SK-N-SH (cell line): ENCODE results near the gene CETN2. TPM values are rescaled to one million over a fixed set of nuclear protein-coding genes. Genes with fewer than 3 reads are reported as not detected.

Experiments
- CTCF ChIA-PET: fragments of 300-600, 350-600 bp; formaldehyde crosslinking; extraction: SDS; loops from one replicate; lab custom pipeline; 2021; lab: Yijun Ruan, JAX
- POLR2A ChIA-PET: fragments of 350-600 bp; sonication (Branson Sonifier 250); formaldehyde crosslinking; extraction: SDS; loops from one replicate; lab custom pipeline; 2020; ENCODE audit warnings: antibody characterized with exemption, inconsistent platforms; lab: Yijun Ruan, JAX
- DNase-seq: peaks from one replicate; pipeline ENCODE4 v3.0.0; 2012
- H2AFZ ChIP-seq: fragments of 200-600 bp; sonication (generic); 2 replicates; pipeline ENCODE4 v1.8.1; 2016; ENCODE audit warnings: antibody characterized with exemption, mild to moderate bottlenecking, low read depth
- H3F3A ChIP-seq: fragments of 200-600 bp; sonication (generic); replicated peaks from 2 replicates; pipeline ENCODE3; 2016; ENCODE audit warnings: antibody characterized with exemption, mild to moderate bottlenecking; ENCODE audit not compliant: insufficient read depth
- H3K27ac ChIP-seq, 2 experiments: fragments of 200-500 bp in 1 of 2; fragments of 200-600 bp in 1 of 2; sonication (Bioruptor generic) in 1 of 2; sonication (generic), shearing (Covaris generic) in 1 of 2; 2 replicates each; pipeline versions ENCODE4 v1.5.1 to v1.6.1; 2014 to 2016; ENCODE audit warnings: low read depth in 2 of 2, inconsistent platforms in 1 of 2, low read length in 1 of 2, mild to moderate bottlenecking in 1 of 2, mixed read lengths in 1 of 2
- H3K27me3 ChIP-seq: fragments of 200-600 bp; sonication (generic), shearing (Covaris generic); 2 replicates; pipeline ENCODE4 v1.6.1; 2016; ENCODE audit warnings: mixed run types; ENCODE audit not compliant: insufficient read depth
- H3K36me3 ChIP-seq, 2 experiments: fragments of 200-500 bp in 1 of 2; fragments of 200-600 bp in 1 of 2; sonication (Bioruptor generic) in 1 of 2; sonication (generic) in 1 of 2; replicated peaks in 1 of 2; 2 replicates each; pipeline versions ENCODE3 to v1.5.1; 2014 to 2016; ENCODE audit warnings: low read length in 1 of 2, mild to moderate bottlenecking in 1 of 2; ENCODE audit not compliant: insufficient read depth in 2 of 2, control insufficient read depth in 1 of 2
- H3K4me1 ChIP-seq, 2 experiments: fragments of 200-500 bp in 1 of 2; fragments of 200-600 bp in 1 of 2; sonication (Bioruptor generic) in 1 of 2; sonication (generic), shearing (Covaris generic) in 1 of 2; 2 replicates each; pipeline versions ENCODE4 v1.5.1 to v1.6.1; 2014 to 2016; ENCODE audit warnings: low read depth in 1 of 2, low read length in 1 of 2, mixed run types in 1 of 2; ENCODE audit not compliant: insufficient read depth in 2 of 2, control insufficient read depth in 1 of 2
- H3K4me2 ChIP-seq: fragments of 200-600 bp; sonication (generic), shearing (Covaris generic); 2 replicates; pipeline ENCODE4 v1.6.1; 2017; ENCODE audit warnings: mixed run types
- H3K4me3 ChIP-seq, 2 experiments: fragments of 200-500 bp in 1 of 2; fragments of 200-600 bp in 1 of 2; sonication (Bioruptor generic) in 1 of 2; sonication (generic), shearing (Covaris generic) in 1 of 2; 2 replicates each; pipeline versions ENCODE4 v1.5.1 to v1.8.1; 2014 to 2016; ENCODE audit warnings: low read depth in 2 of 2, inconsistent platforms in 1 of 2, low read length in 1 of 2, mild to moderate bottlenecking in 1 of 2, mixed read lengths in 1 of 2, moderate library complexity in 1 of 2
- H3K79me2 ChIP-seq: fragments of 200-600 bp; sonication (generic); 2 replicates; pipeline ENCODE4 v1.8.1; 2017; ENCODE audit warnings: mild to moderate bottlenecking; ENCODE audit not compliant: insufficient read depth
- H3K9ac ChIP-seq: fragments of 200-600 bp; sonication (generic); 2 replicates; pipeline ENCODE4 v1.6.1; 2017; ENCODE audit warnings: mixed run types
- H3K9me2 ChIP-seq: fragments of 200-600 bp; sonication (generic); 2 replicates; pipeline ENCODE4 v1.6.1; 2017; ENCODE audit warnings: mixed run types
- H3K9me3 ChIP-seq: fragments of 200-600 bp; sonication (generic); 2 replicates; pipeline ENCODE4 v1.6.1; 2017; ENCODE audit warnings: mixed run types, mild to moderate bottlenecking, moderate library complexity
- H4K20me1 ChIP-seq: fragments of 200-600 bp; sonication (generic); 2 replicates; pipeline ENCODE4 v1.6.1; 2017; ENCODE audit warnings: mild to moderate bottlenecking, mixed run types; ENCODE audit not compliant: insufficient read depth
- CTCF ChIP-seq: fragments of 200-600 bp; sonication (generic); IDR thresholded peaks from 2 replicates; pipeline ENCODE4 v1.6.1; 2017; ENCODE audit warnings: antibody characterized with exemption, mild to moderate bottlenecking, moderate library complexity
- ELF1 ChIP-seq: IDR thresholded peaks from 2 replicates; pipeline ENCODE4 v1.4.0; 2012
- EZH2phosphoT487 ChIP-seq: fragments of 200-600 bp; sonication (generic); IDR thresholded peaks from 2 replicates; pipeline ENCODE4 v1.6.1; 2017; ENCODE audit warnings: low read depth, mixed run types, mild to moderate bottlenecking, antibody characterized with exemption, moderate library complexity, borderline replicate concordance
- FOSL2 ChIP-seq: IDR thresholded peaks from 2 replicates; pipeline ENCODE4 v1.4.0; 2012; ENCODE audit warnings: low read depth, mild to moderate bottlenecking, moderate library complexity, borderline replicate concordance
- FOXM1 ChIP-seq: IDR thresholded peaks from 2 replicates; pipeline ENCODE4 v1.4.0; 2012; ENCODE audit warnings: low read depth, mild to moderate bottlenecking
- GABPA ChIP-seq: IDR thresholded peaks from 2 replicates; pipeline ENCODE4 v1.4.0; 2012; ENCODE audit warnings: low read depth, mild to moderate bottlenecking
- MEF2A ChIP-seq: IDR thresholded peaks from 2 replicates; pipeline ENCODE4 v1.4.0; 2012; ENCODE audit warnings: low read depth, borderline replicate concordance
- MXI1 ChIP-seq: IDR thresholded peaks from 2 replicates; pipeline ENCODE4 v1.6.1; 2012; ENCODE audit warnings: mild to moderate bottlenecking, low read depth, low read length, improper control_type of control experiment
- PBX3 ChIP-seq: IDR thresholded peaks from 2 replicates; pipeline ENCODE4; 2012
- RAD21 ChIP-seq: IDR thresholded peaks from 2 replicates; pipeline ENCODE4 v1.6.1; 2012; ENCODE audit warnings: mild to moderate bottlenecking, low read length
- REST ChIP-seq: IDR thresholded peaks from 2 replicates; pipeline ENCODE4 v1.6.1; 2012; ENCODE audit warnings: mild to moderate bottlenecking, low read depth, low read length, moderate library complexity
- SMC3 ChIP-seq: IDR thresholded peaks from 2 replicates; pipeline ENCODE4 v1.6.1; 2012; ENCODE audit warnings: low read depth, low read length, improper control_type of control experiment
- TCF12 ChIP-seq: IDR thresholded peaks from 2 replicates; pipeline ENCODE4 v1.4.0; 2012
- TEAD4 ChIP-seq: IDR thresholded peaks from 2 replicates; pipeline ENCODE4 v1.4.0; 2012; ENCODE audit warnings: mild to moderate bottlenecking, borderline replicate concordance; ENCODE audit not compliant: insufficient read depth
- USF1 ChIP-seq: IDR thresholded peaks from 2 replicates; pipeline ENCODE4 v1.4.0; 2012; ENCODE audit warnings: low read depth, borderline replicate concordance
- USF2 ChIP-seq: fragments of 150-350 bp; IDR thresholded peaks from 2 replicates; pipeline ENCODE4 v1.6.1; 2017; ENCODE audit warnings: antibody characterized with exemption, low read length, low read depth, borderline replicate concordance
- YY1 ChIP-seq: IDR thresholded peaks from 2 replicates; pipeline ENCODE4 v1.4.0; 2012; ENCODE audit warnings: low read depth, mild to moderate bottlenecking
- WGBS: methylation state at CpG from one replicate; pipeline ENCODE4 v1.1.6; 2017; ENCODE audit warnings: low lambda C conversion rate; 5-methylcytosine and 5-hydroxymethylcytosine counted together
- polyA plus RNA-seq, 3 experiments: library from polyadenylated mRNA; depleted of rRNA; stranded (reverse); fragments of >200 nt; gene quantifications; 2 replicates each; pipeline ENCODE4 v1.2.3, GENCODE V29; 2012
- TF ChIP-seq, protein P1 (sequence below): fragments of 150-350 bp; IDR thresholded peaks from 2 replicates; pipeline ENCODE4 v1.6.1; 2016; ENCODE audit warnings: mild to moderate bottlenecking, low read depth, low read length
- TF ChIP-seq, protein P2 (sequence below): IDR thresholded peaks from 2 replicates; pipeline ENCODE4 v1.4.0; 2012; ENCODE audit warnings: low read depth, borderline replicate concordance

Gene CETN2
- polyA plus RNA-seq, 1 of the 3 experiments (the other 2 are of a cell fraction): 41.1 TPM

DNA sequence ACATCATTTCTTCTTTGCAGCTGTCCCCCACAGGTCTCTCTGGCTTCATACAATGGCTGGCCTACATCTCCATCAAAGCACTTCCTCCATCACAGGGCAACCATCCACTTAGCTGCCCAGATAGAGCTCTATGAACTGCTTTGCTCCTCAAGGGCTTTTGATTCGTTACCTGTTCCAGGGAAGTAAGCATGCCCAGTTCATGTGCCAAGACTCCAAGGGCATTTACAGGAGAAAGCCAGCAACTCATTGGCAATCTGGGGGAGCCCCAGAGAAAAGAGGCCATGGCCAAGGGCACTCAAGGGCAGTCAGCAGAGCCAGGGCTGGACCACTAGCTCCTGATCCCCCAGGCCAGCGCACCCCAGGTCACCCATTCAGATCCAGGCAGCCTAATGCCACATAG lies 42.8 kb upstream of the CETN2 start:
- no peaks in the 10 kb centered on the region for H3F3A ChIP-seq
- ChIA-PET CTCF (no interaction called here), POLR2A (no interaction called here)
- no peaks in the 10 kb centered on the region for H3K4me1 ChIP-seq
- no peak for DNase-seq
- TF ChIP-seq PBX3 (no peak), ELF1 (no peak), FOSL2 (no peak), RAD21 (no peak), REST (no peak), EZH2phosphoT487 (no peak), USF1 (no peak), MXI1 (no peak), YY1 (no peak), TEAD4 (no peak), GABPA (no peak), USF2 (no peak), SMC3 (no peak), FOXM1 (no peak), TCF12 (no peak), CTCF (no peak), MEF2A (no peak)
- TF ChIP-seq, protein P1, sequence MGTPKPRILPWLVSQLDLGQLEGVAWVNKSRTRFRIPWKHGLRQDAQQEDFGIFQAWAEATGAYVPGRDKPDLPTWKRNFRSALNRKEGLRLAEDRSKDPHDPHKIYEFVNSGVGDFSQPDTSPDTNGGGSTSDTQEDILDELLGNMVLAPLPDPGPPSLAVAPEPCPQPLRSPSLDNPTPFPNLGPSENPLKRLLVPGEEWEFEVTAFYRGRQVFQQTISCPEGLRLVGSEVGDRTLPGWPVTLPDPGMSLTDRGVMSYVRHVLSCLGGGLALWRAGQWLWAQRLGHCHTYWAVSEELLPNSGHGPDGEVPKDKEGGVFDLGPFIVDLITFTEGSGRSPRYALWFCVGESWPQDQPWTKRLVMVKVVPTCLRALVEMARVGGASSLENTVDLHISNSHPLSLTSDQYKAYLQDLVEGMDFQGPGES: no peak
- TF ChIP-seq, protein P2, sequence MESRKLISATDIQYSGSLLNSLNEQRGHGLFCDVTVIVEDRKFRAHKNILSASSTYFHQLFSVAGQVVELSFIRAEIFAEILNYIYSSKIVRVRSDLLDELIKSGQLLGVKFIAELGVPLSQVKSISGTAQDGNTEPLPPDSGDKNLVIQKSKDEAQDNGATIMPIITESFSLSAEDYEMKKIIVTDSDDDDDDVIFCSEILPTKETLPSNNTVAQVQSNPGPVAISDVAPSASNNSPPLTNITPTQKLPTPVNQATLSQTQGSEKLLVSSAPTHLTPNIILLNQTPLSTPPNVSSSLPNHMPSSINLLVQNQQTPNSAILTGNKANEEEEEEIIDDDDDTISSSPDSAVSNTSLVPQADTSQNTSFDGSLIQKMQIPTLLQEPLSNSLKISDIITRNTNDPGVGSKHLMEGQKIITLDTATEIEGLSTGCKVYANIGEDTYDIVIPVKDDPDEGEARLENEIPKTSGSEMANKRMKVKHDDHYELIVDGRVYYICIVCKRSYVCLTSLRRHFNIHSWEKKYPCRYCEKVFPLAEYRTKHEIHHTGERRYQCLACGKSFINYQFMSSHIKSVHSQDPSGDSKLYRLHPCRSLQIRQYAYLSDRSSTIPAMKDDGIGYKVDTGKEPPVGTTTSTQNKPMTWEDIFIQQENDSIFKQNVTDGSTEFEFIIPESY: no peak
- TF ChIP-seq, all 33 proteins: peak for 0
- H3K9ac ChIP-seq: no peak overlapping the region
- H3K36me3 ChIP-seq: peaks cover 0 to 21% of the 10 kb centered on the region in 2 experiments
- 30% methylated on average over 2 of the region's 2 CpGs for WGBS
- no peaks in the 10 kb centered on the region for H3K79me2 ChIP-seq
- no peak overlapping the region for H3K4me2 ChIP-seq
- H3K4me3 ChIP-seq: no peak overlapping the region
- H4K20me1 ChIP-seq: no peaks in the 10 kb centered on the region
- H3K27me3 ChIP-seq: peaks cover 24% of the 10 kb centered on the region; the same call in 1 of the 2 replicates
- no peaks in the 10 kb centered on the region for H3K9me2 ChIP-seq
- H3K9me3 ChIP-seq: no peaks in the 10 kb centered on the region
- H3K27ac ChIP-seq: no peak overlapping the region
- H2AFZ ChIP-seq: no peak overlapping the region
